ENCODE data around the gene ATF6.

DNA sequence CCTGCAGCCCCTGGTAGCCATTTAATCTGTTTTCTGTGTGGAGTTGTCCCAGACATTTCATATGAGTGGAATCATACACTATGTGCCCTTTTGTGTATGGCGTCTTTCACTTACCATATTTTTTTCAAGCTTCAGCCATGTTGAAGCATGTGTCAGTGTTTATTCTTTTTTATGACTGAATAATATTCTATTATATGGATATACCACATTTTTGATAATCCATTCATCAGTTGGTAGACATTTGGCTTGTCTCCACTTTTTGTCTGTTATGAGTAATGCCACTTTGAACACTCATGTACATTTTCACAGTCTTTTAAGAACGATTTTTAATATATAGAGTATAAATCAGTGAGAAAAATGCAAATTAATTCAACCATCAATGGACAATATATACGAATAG lies 44.7 kb downstream of the ATF6 start:
- no peak for TF ChIP-seq POLR2A (IDR thresholded peaks at IDR 0.05)
- TF ChIP-seq, protein P1, sequence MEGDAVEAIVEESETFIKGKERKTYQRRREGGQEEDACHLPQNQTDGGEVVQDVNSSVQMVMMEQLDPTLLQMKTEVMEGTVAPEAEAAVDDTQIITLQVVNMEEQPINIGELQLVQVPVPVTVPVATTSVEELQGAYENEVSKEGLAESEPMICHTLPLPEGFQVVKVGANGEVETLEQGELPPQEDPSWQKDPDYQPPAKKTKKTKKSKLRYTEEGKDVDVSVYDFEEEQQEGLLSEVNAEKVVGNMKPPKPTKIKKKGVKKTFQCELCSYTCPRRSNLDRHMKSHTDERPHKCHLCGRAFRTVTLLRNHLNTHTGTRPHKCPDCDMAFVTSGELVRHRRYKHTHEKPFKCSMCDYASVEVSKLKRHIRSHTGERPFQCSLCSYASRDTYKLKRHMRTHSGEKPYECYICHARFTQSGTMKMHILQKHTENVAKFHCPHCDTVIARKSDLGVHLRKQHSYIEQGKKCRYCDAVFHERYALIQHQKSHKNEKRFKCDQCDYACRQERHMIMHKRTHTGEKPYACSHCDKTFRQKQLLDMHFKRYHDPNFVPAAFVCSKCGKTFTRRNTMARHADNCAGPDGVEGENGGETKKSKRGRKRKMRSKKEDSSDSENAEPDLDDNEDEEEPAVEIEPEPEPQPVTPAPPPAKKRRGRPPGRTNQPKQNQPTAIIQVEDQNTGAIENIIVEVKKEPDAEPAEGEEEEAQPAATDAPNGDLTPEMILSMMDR (IDR thresholded peaks at IDR 0.05): no peak
